Esophagus muscularis mucosa (tissue), 4 donors: ENCODE data around the gene HERPUD2. TPM values are rescaled to one million over a fixed set of nuclear protein-coding genes. Genes with fewer than 3 reads are reported as not detected.

ENCODE experiments used
- DNase-seq: peaks from one replicate; pipeline ENCODE4 v3.0.0-alpha.2; 2017; ENCODE audit errors: extremely low spot score
- H3K27ac ChIP-seq, 4 donors: fragments of 200-600 bp; sonication (generic); replicated peaks in 1 of 4; 1 replicate in 3 of 4; 2 replicates in 1 of 4; pipeline ENCODE4 v1.5.1; 2016 to 2019; ENCODE audit warnings: mild to moderate bottlenecking in 1 of 4
- H3K27me3 ChIP-seq, 4 donors: fragments of 200-600 bp; sonication (generic); one replicate each; pipeline versions ENCODE4 v1.5.1 to v1.6.0; 2016 to 2019
- H3K36me3 ChIP-seq, 4 donors: fragments of 200-600 bp; sonication (generic); one replicate each; pipeline ENCODE4 v1.5.1; 2016 to 2019
- H3K4me1 ChIP-seq, 4 donors: fragments of 200-600 bp; sonication (generic); one replicate each; pipeline ENCODE4 v1.5.1; 2016 to 2019
- H3K4me3 ChIP-seq, 4 donors: fragments of 200-600 bp; sonication (generic); 1 replicate in 2 of 4; 2 replicates in 2 of 4; pipeline ENCODE4 v1.5.1; 2016 to 2019; ENCODE audit warnings: mild to moderate bottlenecking in 4 of 4, moderate library complexity in 1 of 4
- H3K9me3 ChIP-seq, 4 donors: fragments of 200-600 bp; sonication (generic); 1 replicate in 3 of 4; 2 replicates in 1 of 4; pipeline ENCODE4 v1.5.1; 2016 to 2019
- EP300 ChIP-seq: sonication (generic); formaldehyde crosslinking; IDR thresholded peaks from one replicate; pipeline ENCODE4 v1.6.1; 2017; ENCODE audit warnings: antibody characterized with exemption
- POLR2A ChIP-seq: fragments of 450-650 bp; IDR thresholded peaks from one replicate; pipeline ENCODE4 v1.6.1; 2017; ENCODE audit warnings: antibody characterized with exemption, moderate library complexity, mild to moderate bottlenecking, low read depth
- POLR2AphosphoS5 ChIP-seq, 2 donors: sonication (generic); formaldehyde crosslinking; IDR thresholded peaks; one replicate each; pipeline ENCODE4 v1.6.1; 2017; ENCODE audit warnings: antibody characterized with exemption in 2 of 2
- WGBS: methylation state at CpG from one replicate; pipeline ENCODE4 v1.1.5; 2018; 5-methylcytosine and 5-hydroxymethylcytosine counted together
- intact Hi-C: fragments of 100-400 bp; cut with DNase I; formaldehyde crosslinking; loops from one replicate; pipeline ENCODE4 v1.15.1; 2023
- total RNA-seq, 4 donors: library from RNA; depleted of rRNA; stranded (reverse); fragments of >200 nt; gene quantifications; one replicate each; pipeline versions ENCODE4 v1.1.0 to v1.2.1, GENCODE V29; 2016
- TF ChIP-seq, protein P1 (sequence below), 3 experiments: fragments of 200-600 bp in 2 of 3; fragments of 450-650 bp in 1 of 3; sonication (generic) in 2 of 3; IDR thresholded peaks; one replicate each; pipeline ENCODE4 v1.5.1; 2017 to 2019; ENCODE audit warnings: antibody characterized with exemption in 3 of 3, mild to moderate bottlenecking in 2 of 3, moderate library complexity in 1 of 3

HERPUD2 gene
- total RNA-seq, 4 donors from 2014 or later = 25.3 to 43.4 (median 33.9) TPM

- H3K27me3 ChIP-seq = no peaks in the 10 kb centered on the region
- H3K4me1 ChIP-seq = peaks cover 33 to 42% (median 39%) of the 10 kb centered on the region in 4 donors
- TF ChIP-seq, protein P1, sequence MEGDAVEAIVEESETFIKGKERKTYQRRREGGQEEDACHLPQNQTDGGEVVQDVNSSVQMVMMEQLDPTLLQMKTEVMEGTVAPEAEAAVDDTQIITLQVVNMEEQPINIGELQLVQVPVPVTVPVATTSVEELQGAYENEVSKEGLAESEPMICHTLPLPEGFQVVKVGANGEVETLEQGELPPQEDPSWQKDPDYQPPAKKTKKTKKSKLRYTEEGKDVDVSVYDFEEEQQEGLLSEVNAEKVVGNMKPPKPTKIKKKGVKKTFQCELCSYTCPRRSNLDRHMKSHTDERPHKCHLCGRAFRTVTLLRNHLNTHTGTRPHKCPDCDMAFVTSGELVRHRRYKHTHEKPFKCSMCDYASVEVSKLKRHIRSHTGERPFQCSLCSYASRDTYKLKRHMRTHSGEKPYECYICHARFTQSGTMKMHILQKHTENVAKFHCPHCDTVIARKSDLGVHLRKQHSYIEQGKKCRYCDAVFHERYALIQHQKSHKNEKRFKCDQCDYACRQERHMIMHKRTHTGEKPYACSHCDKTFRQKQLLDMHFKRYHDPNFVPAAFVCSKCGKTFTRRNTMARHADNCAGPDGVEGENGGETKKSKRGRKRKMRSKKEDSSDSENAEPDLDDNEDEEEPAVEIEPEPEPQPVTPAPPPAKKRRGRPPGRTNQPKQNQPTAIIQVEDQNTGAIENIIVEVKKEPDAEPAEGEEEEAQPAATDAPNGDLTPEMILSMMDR (IDR thresholded peaks at IDR 0.05) = no peak
- no peak for TF ChIP-seq EP300
- no peak for TF ChIP-seq POLR2AphosphoS5 (IDR thresholded peaks at IDR 0.05)
- no peak for TF ChIP-seq POLR2A
- intact Hi-C loops = no loop called here
- DNase-seq = no peak
- no peaks in the 10 kb centered on the region for H3K9me3 ChIP-seq
- H3K4me3 ChIP-seq = no peak overlapping the region
- 88% methylated on average over 4 of the region's 4 CpGs for WGBS
- H3K36me3 ChIP-seq = peaks cover 0 to 14% (median 4%) of the 10 kb centered on the region in 4 donors
- H3K27ac ChIP-seq = no peak overlapping the region
Observed at GRCh38 chr7:35645691-35646090, 49.2 kb downstream of the HERPUD2 start.

DNA sequence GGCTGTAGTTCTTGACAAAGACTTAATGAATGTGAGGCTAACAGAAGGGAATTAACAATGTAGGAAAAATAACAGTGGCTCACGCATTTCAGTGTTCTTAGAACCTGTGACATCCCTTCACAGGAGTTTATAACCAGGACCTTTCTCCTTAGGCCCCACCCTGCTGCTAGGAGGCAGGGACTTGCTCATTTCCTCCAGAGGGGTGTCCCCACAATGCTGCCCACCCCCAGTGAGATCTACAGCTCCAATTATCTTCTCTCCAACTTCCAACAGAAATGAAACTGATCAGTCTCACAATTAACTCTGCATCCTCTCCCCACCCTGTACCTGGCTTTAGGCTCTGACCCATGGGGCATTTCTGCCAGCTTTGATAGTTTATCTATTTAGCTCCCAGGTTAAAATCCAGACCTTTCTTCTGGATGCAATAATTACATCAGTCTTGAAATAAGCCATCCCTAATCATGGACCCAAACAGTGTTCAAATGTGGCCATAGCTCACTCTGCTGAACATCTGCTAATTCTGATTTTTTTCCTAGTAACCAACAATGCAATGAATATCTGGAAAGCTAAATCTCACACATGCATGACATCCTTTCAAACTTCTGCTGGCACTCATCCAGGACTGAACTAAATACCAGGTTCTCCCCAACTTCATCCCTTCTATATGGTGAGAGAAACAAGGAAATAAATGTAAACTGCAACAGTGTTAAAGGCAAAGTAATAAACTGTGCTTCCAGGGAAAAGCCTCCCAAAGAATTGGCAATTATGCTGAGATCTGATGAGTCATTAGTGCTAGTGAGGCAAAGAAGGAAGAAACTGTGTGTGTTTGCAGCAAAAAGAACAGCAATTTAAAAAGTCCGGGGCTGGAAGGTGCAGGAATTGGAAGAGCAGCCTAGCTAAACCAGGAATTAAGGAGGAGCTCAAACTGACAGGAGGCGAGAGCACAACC, 64.6 kb downstream of the HERPUD2 start:
- 65% methylated on average over 3 of the region's 3 CpGs for WGBS
- H3K27ac ChIP-seq = no peak overlapping the region
- H3K27me3 ChIP-seq = no peaks in the 10 kb centered on the region
- H3K36me3 ChIP-seq = peaks cover 14 to 64% (median 56%) of the 10 kb centered on the region in 4 donors
- intact Hi-C loops = no loop called here
- H3K4me3 ChIP-seq = no peak overlapping the region
- TF ChIP-seq, protein P1 (IDR thresholded peaks at IDR 0.05) = no peak
- TF ChIP-seq POLR2AphosphoS5 (IDR thresholded peaks at IDR 0.05) (no peak), EP300 (no peak), POLR2A (no peak)
- peaks cover 0 to 14% (median 5%) of the 10 kb centered on the region in 4 donors for H3K4me1 ChIP-seq
- no peak for DNase-seq
- no peaks in the 10 kb centered on the region for H3K9me3 ChIP-seq

DNA sequence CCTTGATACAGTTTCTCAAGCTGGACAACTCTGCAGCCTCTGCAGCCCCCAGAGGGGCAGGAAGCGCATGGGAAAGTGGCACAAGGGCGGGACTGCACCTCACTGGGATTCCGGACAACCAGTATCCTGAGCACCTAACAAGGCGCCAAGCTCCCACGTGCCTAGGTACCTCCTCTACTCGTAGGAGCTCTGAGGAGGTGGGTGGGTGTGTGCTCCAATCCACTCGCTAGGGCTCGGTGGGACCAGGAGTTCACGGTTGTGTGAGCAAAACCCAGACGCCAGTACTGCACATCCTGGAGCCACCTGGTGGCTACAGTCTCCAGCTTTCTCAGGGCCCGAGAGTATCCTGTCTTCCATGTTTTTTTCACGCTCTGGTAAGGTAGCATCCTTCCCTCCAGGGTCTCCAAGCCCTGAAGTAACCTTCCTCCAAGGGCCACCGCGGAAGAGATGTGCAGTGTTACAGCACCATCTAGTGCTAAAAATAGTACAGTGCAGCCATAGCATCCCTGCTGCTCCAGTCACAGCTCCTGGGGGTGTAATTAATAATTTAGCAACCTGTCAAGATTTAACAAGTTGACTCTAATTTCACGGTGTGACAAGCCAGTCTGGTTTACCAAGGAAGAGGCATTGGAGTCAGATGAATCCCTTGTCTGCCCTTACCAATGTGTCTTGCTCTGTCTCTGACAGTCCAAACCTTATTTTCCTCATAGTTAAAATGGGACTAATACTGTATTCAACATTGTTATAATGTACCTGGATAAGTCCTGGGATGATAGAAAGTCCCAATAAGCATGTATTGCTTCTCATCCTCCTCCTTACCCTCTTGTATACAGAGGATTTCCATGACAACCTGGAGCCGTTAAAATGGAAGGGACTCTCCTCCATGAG, 70.4 kb downstream of the HERPUD2 start:
- 24% methylated on average over 6 of the region's 16 CpGs for WGBS
- H3K36me3 ChIP-seq = peaks cover 8 to 22% (median 20%) of the 10 kb centered on the region in 4 donors
- no peaks in the 10 kb centered on the region for H3K9me3 ChIP-seq
- no peak overlapping the region for H3K4me3 ChIP-seq
- no peak overlapping the region for H3K27ac ChIP-seq
- intact Hi-C loops = no loop called here
- H3K4me1 ChIP-seq = peaks cover 0 to 7% (median 5%) of the 10 kb centered on the region in 4 donors
- H3K27me3 ChIP-seq = no peaks in the 10 kb centered on the region
- TF ChIP-seq POLR2A = no peak
- peak in 1 of 2 donors; percentile 17 for TF ChIP-seq POLR2AphosphoS5 (IDR thresholded peaks at IDR 0.05)
- TF ChIP-seq, protein P1 (IDR thresholded peaks at IDR 0.05) = peak; percentile 66 to 87 (median 74)
- DNase-seq = no peak

DNA sequence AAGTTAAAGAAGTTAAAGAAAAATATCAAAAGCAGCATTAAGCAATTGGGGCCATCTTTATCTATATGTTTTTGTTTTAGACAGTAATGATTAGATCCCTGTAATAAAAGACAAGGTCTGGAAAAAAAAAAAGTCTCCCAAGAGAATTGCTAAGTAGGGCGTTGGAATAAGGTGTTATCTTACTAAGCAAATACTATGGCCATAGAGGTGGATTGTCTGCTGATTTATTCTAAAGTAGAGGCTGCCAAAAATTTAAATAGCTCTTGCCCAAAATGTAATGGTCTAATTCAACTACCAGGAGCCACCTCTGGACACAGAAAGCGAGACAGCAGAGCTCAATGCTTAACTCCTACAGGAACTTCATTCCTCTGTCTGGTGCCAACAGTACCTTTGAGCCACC, 71.6 kb downstream of the HERPUD2 start:
- no peak for DNase-seq
- Histone ChIP-seq H3K27ac (no peak overlapping the region), H3K27me3 (no peaks in the 10 kb centered on the region), H3K4me1 (peaks cover 0 to 7% (median 5%) of the 10 kb centered on the region in 4 donors), H3K9me3 (no peaks in the 10 kb centered on the region), H3K36me3 (peaks cover 0 to 11% (median 10%) of the 10 kb centered on the region in 4 donors), H3K4me3 (no peak overlapping the region)
- 82% methylated on average over 2 of the region's 2 CpGs for WGBS
- intact Hi-C loops = no loop called here
- TF ChIP-seq POLR2A (no peak), POLR2AphosphoS5 (IDR thresholded peaks at IDR 0.05) (no peak), EP300 (no peak)
- TF ChIP-seq, protein P1 (IDR thresholded peaks at IDR 0.05) = no peak
